Naive B cell (primary cell): ENCODE results near the gene DNAH2. TPM values are rescaled to one million over a fixed set of nuclear protein-coding genes. Genes with fewer than 3 reads are reported as not detected.

Experiments used
- ATAC-seq, 2 donors: fragments of 150-1000 bp; cut with Tn5 transposase; 2 replicates each; pipeline ENCODE4 v1.10.0; 2021; ENCODE audit warnings: low read depth in 2 of 2, mild to moderate bottlenecking in 2 of 2, moderate library complexity in 2 of 2
- DNase-seq: peaks from one replicate; pipeline ENCODE4 v3.0.0; 2022
- H3K27ac Mint-ChIP-seq, 6 donors: one replicate each; pipeline ENCODE4 v1.8.0; 2020 to 2022; ENCODE audit warnings: mild to moderate bottlenecking in 6 of 6, mixed read lengths in 6 of 6, moderate library complexity in 5 of 6, inconsistent platforms in 2 of 6
- H3K27me3 Mint-ChIP-seq, 3 donors: one replicate each; pipeline ENCODE4 v1.8.0; 2021 to 2022; ENCODE audit warnings: mixed read lengths in 3 of 3, mild to moderate bottlenecking in 1 of 3
- H3K36me3 Mint-ChIP-seq, 2 donors: one replicate each; pipeline ENCODE4 v1.8.0; 2020 to 2022; ENCODE audit warnings: mixed read lengths in 2 of 2, inconsistent platforms in 1 of 2, mild to moderate bottlenecking in 1 of 2
- H3K4me1 Mint-ChIP-seq, 3 donors: one replicate each; pipeline ENCODE4 v1.8.0; 2020 to 2022; ENCODE audit warnings: mixed read lengths in 3 of 3, inconsistent platforms in 1 of 3, mild to moderate bottlenecking in 1 of 3, moderate library complexity in 1 of 3
- H3K4me3 Mint-ChIP-seq, 8 donors: one replicate each; pipeline ENCODE4 v1.8.0; 2020 to 2022; ENCODE audit warnings: mild to moderate bottlenecking in 8 of 8, mixed read lengths in 8 of 8, moderate library complexity in 8 of 8, inconsistent platforms in 2 of 8
- H3K9me3 Mint-ChIP-seq, 7 donors: one replicate each; pipeline ENCODE4 v1.8.0; 2020 to 2022; ENCODE audit warnings: mixed read lengths in 7 of 7, mild to moderate bottlenecking in 5 of 7, inconsistent platforms in 2 of 7, moderate library complexity in 1 of 7
- polyA plus RNA-seq, 6 donors: library from polyadenylated mRNA; unstranded; fragments of 300-500 nt; fragmentation: Illumina TruSeq; gene quantifications; one replicate each; pipeline ENCODE4 v1.2.3, GENCODE V29; 2021; ENCODE audit warnings: low read depth in 6 of 6

DNAH2 gene
- polyA plus RNA-seq, 6 donors from 2014 or later: not detected

DNA sequence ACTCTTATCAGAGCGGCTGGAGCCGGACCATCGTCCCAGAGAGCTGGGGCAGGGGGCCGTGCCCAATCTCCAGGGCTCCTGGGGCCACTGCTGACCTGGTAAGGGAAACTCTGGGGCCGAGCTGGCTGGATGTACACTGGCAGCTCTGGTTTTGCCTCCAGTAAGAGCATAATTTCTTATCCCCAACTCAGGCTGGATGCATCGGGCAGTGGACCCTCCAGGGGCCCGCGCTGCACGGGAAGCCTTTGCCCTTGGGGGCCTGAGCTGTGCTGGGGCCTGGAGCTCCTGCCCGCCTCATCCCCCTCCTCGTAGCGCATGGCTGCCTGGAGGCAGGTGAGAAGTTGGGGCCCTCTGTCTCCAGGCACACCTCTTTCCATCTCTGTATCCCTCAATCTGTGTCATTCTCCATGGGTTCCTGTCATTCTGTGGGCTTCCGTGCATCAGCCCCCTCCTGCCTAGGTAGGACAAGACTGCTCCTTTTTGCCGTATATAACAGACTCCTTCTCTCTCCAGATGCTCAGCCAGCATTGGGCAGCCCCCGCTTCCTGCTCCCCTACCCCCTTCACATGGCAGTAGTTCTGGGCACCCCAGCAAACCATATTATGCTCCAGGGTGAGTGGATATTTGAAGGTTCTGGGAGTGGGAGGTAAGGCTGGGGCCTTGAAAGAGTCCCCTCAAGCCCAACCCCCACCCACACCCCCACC lies 128.0 kb downstream of the DNAH2 start:
- Mint-ChIP-seq H3K27me3 (no peaks in the 10 kb centered on the region), H3K4me3 (peak overlapping the region; percentile 85 to 100 (median 98)), H3K9me3 (peaks cover 0 to 4% (median 0%) of the 10 kb centered on the region in 7 donors), H3K36me3 (peaks cover 0 to 7% of the 10 kb centered on the region in 2 donors), H3K27ac (peak overlapping the region; percentile 99 to 100 (median 100)), H3K4me1 (peaks cover 42 to 58% (median 43%) of the 10 kb centered on the region in 3 donors)
- DNase-seq (no peak), ATAC-seq (no peak)

- no peaks in the 10 kb centered on the region for H3K27me3 Mint-ChIP-seq
- peaks cover 42 to 51% (median 43%) of the 10 kb centered on the region in 3 donors for H3K4me1 Mint-ChIP-seq
- peaks cover 0 to 4% (median 0%) of the 10 kb centered on the region in 7 donors for H3K9me3 Mint-ChIP-seq
- peaks cover 0 to 7% of the 10 kb centered on the region in 2 donors for H3K36me3 Mint-ChIP-seq
- peak overlapping the region in 5 of 6 donors; percentile 60 to 99 (median 85) for H3K27ac Mint-ChIP-seq
- ATAC-seq: no peak
- peak overlapping the region in 7 of 8 donors; percentile 42 to 94 (median 60) for H3K4me3 Mint-ChIP-seq
- DNase-seq: no peak
Observed at GRCh38 chr17:7846063-7846735, 128.7 kb downstream of the DNAH2 start.

- DNase-seq: no peak
Observed at GRCh38 chr17:7846765-7847661, 129.5 kb downstream of the DNAH2 start.

DNA sequence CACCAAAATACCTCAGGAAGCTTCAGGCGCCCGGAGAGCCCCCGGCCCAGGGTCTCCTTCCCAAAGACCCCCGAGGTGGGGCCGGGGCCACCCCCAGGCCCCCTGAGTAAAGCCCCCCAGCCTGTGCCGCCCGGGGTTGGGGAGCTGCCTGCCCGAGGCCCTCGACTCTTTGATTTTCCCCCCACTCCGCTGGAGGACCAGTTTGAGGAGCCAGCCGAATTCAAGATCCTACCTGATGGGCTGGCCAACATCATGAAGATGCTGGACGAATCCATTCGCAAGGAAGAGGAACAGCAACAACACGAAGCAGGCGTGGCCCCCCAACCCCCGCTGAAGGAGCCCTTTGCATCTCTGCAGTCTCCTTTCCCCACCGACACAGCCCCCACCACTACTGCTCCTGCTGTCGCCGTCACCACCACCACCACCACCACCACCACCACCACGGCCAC lies 130.6 kb downstream of the DNAH2 start:
- H3K27ac Mint-ChIP-seq: peak overlapping the region in 5 of 6 donors; percentile 47 to 93 (median 81)
- H3K27me3 Mint-ChIP-seq: no peaks in the 10 kb centered on the region
- no peak for DNase-seq
- no peaks in the 10 kb centered on the region for H3K9me3 Mint-ChIP-seq
- peak overlapping the region in 1 of 8 donors; percentile 58 for H3K4me3 Mint-ChIP-seq
- H3K4me1 Mint-ChIP-seq: peaks cover 37 to 42% (median 39%) of the 10 kb centered on the region in 3 donors
- H3K36me3 Mint-ChIP-seq: peaks cover 0 to 7% of the 10 kb centered on the region in 2 donors
- no peak for ATAC-seq

More at GRCh38 chr17:7846765-7847661, 129.5 kb downstream of the DNAH2 start:
- Mint-ChIP-seq H3K9me3 (peaks cover 0 to under 1% (median 0%) of the 10 kb centered on the region in 7 donors), H3K4me1 (peaks cover 44 to 50% (median 45%) of the 10 kb centered on the region in 3 donors), H3K36me3 (peaks cover 0 to 7% of the 10 kb centered on the region in 2 donors), H3K27ac (peak overlapping the region in 4 of 6 donors; percentile 66 to 99 (median 81)), H3K27me3 (no peaks in the 10 kb centered on the region), H3K4me3 (peak overlapping the region in 7 of 8 donors; percentile 5 to 94 (median 56))
- ATAC-seq: no peak

DNA sequence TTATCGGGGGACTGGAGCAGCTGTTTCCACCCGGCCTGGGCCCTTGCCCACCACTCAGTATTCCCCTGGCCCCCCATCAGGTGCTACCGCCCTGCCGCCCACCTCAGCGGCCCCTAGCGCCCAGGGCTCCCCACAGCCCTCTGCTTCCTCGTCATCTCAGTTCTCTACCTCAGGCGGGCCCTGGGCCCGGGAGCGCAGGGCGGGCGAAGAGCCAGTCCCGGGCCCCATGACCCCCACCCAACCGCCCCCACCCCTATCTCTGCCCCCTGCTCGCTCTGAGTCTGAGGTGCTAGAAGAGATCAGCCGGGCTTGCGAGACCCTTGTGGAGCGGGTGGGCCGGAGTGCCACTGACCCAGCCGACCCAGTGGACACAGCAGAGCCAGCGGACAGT lies 131.2 kb downstream of the DNAH2 start:
- Mint-ChIP-seq H3K27me3 (no peaks in the 10 kb centered on the region), H3K4me1 (peaks cover 32 to 36% (median 35%) of the 10 kb centered on the region in 3 donors), H3K9me3 (no peaks in the 10 kb centered on the region), H3K36me3 (peaks cover 0 to 7% of the 10 kb centered on the region in 2 donors), H3K4me3 (peak overlapping the region in 1 of 8 donors; percentile 85), H3K27ac (peak overlapping the region in 2 of 6 donors; percentile 4 to 88)
- ATAC-seq (no peak), DNase-seq (no peak)

DNA sequence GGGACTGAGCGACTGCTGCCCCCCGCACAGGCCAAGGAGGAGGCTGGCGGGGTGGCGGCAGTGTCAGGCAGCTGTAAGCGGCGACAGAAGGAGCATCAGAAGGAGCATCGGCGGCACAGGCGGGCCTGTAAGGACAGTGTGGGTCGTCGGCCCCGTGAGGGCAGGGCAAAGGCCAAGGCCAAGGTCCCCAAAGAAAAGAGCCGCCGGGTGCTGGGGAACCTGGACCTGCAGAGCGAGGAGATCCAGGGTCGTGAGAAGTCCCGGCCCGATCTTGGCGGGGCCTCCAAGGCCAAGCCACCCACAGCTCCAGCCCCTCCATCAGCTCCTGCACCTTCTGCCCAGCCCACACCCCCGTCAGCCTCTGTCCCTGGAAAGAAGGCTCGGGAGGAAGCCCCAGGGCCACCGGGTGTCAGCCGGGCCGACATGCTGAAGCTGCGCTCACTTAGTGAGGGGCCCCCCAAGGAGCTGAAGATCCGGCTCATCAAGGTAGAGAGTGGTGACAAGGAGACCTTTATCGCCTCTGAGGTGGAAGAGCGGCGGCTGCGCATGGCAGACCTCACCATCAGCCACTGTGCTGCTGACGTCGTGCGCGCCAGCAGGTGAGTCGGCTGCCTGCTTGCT lies 131.7 kb downstream of the DNAH2 start:
- ATAC-seq (no peak), DNase-seq (no peak)
- H3K27me3 Mint-ChIP-seq: no peaks in the 10 kb centered on the region
- peak overlapping the region in 3 of 6 donors; percentile 59 to 92 (median 88) for H3K27ac Mint-ChIP-seq
- H3K4me1 Mint-ChIP-seq: peaks cover 27 to 32% (median 31%) of the 10 kb centered on the region in 3 donors
- H3K9me3 Mint-ChIP-seq: no peaks in the 10 kb centered on the region
- peaks cover 0 to 7% of the 10 kb centered on the region in 2 donors for H3K36me3 Mint-ChIP-seq
- H3K4me3 Mint-ChIP-seq: peak overlapping the region in 2 of 8 donors; percentile 25 to 85

DNA sequence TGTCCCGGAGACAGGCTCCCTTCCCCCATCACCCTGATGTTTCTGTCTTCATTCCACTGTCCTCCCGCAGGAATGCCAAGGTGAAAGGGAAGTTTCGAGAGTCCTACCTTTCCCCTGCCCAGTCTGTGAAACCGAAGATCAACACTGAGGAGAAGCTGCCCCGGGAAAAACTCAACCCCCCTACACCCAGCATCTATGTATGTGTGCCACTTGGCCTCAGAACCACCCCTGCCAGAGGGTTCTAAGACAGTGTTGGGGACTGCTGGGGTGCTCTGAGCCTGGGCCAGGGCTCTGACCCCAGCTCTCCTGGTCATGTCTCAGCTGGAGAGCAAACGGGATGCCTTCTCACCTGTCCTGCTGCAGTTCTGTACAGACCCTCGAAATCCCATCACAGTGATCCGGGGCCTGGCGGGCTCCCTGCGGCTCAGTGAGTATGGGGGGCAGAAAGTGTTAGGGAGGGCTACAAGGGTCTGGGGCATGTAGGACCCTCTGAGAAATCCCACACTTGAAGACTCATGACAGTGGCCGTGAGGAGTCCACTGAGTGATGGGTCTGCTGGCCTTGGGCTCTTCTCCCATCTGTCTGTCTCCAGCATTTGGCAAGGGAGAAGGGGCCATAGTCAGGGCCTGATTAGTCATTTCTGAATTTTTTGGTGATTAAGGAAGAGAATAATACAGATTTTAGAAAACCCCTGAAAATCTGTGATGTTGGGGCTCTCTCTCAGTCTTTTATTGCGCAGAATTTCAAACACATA lies 132.4 kb downstream of the DNAH2 start:
- DNase-seq (no peak), ATAC-seq (no peak)
- Mint-ChIP-seq H3K9me3 (no peaks in the 10 kb centered on the region), H3K4me1 (peaks cover 23 to 30% (median 26%) of the 10 kb centered on the region in 3 donors), H3K4me3 (peak overlapping the region in 2 of 8 donors; percentile 25 to 85), H3K36me3 (peaks cover 0 to 7% of the 10 kb centered on the region in 2 donors), H3K27me3 (no peaks in the 10 kb centered on the region), H3K27ac (peak overlapping the region; percentile 22 to 95 (median 88))

DNA sequence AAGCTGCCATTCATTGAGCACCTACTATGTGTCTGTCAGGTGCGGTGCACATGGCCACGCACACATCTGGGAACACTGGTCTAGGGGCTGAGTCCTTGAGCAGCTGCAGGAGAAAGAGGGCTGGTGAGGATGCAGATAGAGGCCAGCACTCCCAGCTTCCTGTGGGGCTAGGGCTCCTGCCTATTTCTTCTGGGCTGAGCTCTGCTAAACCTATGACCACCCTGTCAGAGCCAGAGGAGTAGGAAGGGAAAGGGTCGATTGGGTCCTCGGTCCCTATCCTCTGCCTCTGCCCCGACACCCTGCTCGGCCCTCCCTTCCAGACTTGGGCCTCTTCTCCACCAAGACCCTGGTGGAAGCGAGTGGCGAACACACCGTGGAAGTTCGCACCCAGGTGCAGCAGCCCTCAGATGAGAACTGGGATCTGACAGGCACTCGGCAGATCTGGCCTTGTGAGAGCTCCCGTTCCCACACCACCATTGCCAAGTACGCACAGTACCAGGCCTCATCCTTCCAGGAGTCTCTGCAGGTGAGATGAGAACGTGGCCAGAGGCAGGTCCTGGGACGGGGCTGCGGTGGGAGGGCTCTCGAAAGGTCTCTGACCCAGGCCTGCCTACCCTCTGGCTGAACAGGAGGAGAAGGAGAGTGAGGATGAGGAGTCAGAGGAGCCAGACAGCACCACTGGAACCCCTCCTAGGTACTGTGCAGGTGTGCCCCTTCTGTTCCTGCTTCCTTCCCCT lies 133.3 kb downstream of the DNAH2 start:
- Mint-ChIP-seq H3K27me3 (no peaks in the 10 kb centered on the region), H3K36me3 (peaks cover 0 to 7% of the 10 kb centered on the region in 2 donors), H3K4me3 (peak overlapping the region; percentile 56 to 85 (median 77)), H3K9me3 (no peaks in the 10 kb centered on the region), H3K4me1 (peaks cover 15 to 22% (median 17%) of the 10 kb centered on the region in 3 donors), H3K27ac (peak overlapping the region; percentile 87 to 97 (median 91))
- DNase-seq: no peak
- ATAC-seq: peak; percentile 1 to 4

GRCh38 chr17:7851438-7852261 lies 134.1 kb downstream of the DNAH2 start:
- ATAC-seq: peak; percentile 78 to 86
- peak; percentile 95 for DNase-seq
- Mint-ChIP-seq H3K4me3 (peak overlapping the region; percentile 56 to 85 (median 77)), H3K9me3 (no peaks in the 10 kb centered on the region), H3K36me3 (peaks cover 0 to 4% of the 10 kb centered on the region in 2 donors), H3K27ac (peak overlapping the region; percentile 87 to 97 (median 91)), H3K4me1 (peaks cover 15 to 22% (median 17%) of the 10 kb centered on the region in 3 donors), H3K27me3 (no peaks in the 10 kb centered on the region)

DNA sequence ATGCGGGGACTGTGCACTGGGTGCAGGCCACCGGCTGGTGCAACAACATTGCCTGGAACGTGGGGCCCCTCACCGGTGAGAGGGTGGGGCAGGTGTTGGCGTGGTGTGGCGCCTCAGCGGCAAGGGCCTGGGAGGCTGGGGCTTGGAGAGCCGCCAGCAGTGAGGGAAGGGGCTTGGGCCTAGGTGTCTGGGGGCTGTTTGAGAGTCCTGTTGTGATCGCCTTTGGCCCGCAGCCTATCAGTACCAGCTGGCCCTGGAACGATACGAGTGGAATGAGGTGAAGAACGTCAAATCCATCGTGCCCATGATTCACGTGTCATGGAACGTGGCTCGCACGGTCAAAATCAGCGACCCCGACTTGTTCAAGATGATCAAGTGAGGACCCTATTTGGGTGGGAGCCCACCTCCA lies 134.7 kb downstream of the DNAH2 start:
- no peak for ATAC-seq

More for the DNA sequence above, 134.7 kb downstream of the DNAH2 start:
- H3K27me3 Mint-ChIP-seq: no peaks in the 10 kb centered on the region
- H3K4me1 Mint-ChIP-seq: peaks cover 15 to 22% (median 17%) of the 10 kb centered on the region in 3 donors
- H3K27ac Mint-ChIP-seq: peak overlapping the region in 4 of 6 donors; percentile 73 to 92 (median 89)
- H3K9me3 Mint-ChIP-seq: no peaks in the 10 kb centered on the region
- DNase-seq: no peak
- H3K36me3 Mint-ChIP-seq: no peaks in the 10 kb centered on the region
- H3K4me3 Mint-ChIP-seq: peak overlapping the region in 2 of 8 donors; percentile 80 to 85
